Measurements from ENCODE around the gene TESK2.

DNA sequence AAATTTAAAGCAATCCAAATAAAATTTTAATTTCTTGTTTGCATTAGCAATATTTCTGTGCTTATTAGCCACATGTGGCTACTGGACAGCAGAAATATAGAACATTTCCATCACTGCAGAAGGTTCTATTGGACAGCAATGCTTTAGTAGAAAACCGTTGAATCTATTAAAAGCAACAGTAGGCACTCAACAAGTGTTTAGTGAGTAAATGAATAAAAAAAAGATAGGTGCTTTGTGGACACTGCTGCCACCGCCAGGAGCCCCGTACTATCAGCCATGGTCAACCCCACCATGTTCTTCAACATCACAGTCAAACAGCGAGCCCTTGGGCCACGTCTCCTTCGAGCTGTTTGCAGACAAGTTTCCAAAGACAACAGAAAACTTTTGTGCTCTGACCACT is 76.2 kb downstream of the TESK2 start:
- TF ChIP-seq, protein P1, sequence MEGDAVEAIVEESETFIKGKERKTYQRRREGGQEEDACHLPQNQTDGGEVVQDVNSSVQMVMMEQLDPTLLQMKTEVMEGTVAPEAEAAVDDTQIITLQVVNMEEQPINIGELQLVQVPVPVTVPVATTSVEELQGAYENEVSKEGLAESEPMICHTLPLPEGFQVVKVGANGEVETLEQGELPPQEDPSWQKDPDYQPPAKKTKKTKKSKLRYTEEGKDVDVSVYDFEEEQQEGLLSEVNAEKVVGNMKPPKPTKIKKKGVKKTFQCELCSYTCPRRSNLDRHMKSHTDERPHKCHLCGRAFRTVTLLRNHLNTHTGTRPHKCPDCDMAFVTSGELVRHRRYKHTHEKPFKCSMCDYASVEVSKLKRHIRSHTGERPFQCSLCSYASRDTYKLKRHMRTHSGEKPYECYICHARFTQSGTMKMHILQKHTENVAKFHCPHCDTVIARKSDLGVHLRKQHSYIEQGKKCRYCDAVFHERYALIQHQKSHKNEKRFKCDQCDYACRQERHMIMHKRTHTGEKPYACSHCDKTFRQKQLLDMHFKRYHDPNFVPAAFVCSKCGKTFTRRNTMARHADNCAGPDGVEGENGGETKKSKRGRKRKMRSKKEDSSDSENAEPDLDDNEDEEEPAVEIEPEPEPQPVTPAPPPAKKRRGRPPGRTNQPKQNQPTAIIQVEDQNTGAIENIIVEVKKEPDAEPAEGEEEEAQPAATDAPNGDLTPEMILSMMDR (IDR thresholded peaks at IDR 0.05; ENCODE audit: control extremely low read depth in 1 of 3, insufficient read depth in 1 of 3, low read depth in 1 of 3, low read length in 3 of 3): no peak
- TF ChIP-seq RBBP5 (IDR thresholded peaks at IDR 0.05; ENCODE audit: borderline replicate concordance, low read depth, low read length): no peak
- no peak for TF ChIP-seq GABPA (IDR thresholded peaks at IDR 0.05; ENCODE audit: borderline replicate concordance, insufficient read depth, low read length)
- no peak for TF ChIP-seq PHF8 (conservative IDR thresholded peaks at IDR 0.05; ENCODE audit: low read depth, low read length)
- TF ChIP-seq, protein P2, sequence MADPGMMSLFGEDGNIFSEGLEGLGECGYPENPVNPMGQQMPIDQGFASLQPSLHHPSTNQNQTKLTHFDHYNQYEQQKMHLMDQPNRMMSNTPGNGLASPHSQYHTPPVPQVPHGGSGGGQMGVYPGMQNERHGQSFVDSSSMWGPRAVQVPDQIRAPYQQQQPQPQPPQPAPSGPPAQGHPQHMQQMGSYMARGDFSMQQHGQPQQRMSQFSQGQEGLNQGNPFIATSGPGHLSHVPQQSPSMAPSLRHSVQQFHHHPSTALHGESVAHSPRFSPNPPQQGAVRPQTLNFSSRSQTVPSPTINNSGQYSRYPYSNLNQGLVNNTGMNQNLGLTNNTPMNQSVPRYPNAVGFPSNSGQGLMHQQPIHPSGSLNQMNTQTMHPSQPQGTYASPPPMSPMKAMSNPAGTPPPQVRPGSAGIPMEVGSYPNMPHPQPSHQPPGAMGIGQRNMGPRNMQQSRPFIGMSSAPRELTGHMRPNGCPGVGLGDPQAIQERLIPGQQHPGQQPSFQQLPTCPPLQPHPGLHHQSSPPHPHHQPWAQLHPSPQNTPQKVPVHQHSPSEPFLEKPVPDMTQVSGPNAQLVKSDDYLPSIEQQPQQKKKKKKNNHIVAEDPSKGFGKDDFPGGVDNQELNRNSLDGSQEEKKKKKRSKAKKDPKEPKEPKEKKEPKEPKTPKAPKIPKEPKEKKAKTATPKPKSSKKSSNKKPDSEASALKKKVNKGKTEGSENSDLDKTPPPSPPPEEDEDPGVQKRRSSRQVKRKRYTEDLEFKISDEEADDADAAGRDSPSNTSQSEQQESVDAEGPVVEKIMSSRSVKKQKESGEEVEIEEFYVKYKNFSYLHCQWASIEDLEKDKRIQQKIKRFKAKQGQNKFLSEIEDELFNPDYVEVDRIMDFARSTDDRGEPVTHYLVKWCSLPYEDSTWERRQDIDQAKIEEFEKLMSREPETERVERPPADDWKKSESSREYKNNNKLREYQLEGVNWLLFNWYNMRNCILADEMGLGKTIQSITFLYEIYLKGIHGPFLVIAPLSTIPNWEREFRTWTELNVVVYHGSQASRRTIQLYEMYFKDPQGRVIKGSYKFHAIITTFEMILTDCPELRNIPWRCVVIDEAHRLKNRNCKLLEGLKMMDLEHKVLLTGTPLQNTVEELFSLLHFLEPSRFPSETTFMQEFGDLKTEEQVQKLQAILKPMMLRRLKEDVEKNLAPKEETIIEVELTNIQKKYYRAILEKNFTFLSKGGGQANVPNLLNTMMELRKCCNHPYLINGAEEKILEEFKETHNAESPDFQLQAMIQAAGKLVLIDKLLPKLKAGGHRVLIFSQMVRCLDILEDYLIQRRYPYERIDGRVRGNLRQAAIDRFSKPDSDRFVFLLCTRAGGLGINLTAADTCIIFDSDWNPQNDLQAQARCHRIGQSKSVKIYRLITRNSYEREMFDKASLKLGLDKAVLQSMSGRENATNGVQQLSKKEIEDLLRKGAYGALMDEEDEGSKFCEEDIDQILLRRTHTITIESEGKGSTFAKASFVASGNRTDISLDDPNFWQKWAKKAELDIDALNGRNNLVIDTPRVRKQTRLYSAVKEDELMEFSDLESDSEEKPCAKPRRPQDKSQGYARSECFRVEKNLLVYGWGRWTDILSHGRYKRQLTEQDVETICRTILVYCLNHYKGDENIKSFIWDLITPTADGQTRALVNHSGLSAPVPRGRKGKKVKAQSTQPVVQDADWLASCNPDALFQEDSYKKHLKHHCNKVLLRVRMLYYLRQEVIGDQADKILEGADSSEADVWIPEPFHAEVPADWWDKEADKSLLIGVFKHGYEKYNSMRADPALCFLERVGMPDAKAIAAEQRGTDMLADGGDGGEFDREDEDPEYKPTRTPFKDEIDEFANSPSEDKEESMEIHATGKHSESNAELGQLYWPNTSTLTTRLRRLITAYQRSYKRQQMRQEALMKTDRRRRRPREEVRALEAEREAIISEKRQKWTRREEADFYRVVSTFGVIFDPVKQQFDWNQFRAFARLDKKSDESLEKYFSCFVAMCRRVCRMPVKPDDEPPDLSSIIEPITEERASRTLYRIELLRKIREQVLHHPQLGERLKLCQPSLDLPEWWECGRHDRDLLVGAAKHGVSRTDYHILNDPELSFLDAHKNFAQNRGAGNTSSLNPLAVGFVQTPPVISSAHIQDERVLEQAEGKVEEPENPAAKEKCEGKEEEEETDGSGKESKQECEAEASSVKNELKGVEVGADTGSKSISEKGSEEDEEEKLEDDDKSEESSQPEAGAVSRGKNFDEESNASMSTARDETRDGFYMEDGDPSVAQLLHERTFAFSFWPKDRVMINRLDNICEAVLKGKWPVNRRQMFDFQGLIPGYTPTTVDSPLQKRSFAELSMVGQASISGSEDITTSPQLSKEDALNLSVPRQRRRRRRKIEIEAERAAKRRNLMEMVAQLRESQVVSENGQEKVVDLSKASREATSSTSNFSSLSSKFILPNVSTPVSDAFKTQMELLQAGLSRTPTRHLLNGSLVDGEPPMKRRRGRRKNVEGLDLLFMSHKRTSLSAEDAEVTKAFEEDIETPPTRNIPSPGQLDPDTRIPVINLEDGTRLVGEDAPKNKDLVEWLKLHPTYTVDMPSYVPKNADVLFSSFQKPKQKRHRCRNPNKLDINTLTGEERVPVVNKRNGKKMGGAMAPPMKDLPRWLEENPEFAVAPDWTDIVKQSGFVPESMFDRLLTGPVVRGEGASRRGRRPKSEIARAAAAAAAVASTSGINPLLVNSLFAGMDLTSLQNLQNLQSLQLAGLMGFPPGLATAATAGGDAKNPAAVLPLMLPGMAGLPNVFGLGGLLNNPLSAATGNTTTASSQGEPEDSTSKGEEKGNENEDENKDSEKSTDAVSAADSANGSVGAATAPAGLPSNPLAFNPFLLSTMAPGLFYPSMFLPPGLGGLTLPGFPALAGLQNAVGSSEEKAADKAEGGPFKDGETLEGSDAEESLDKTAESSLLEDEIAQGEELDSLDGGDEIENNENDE (IDR thresholded peaks at IDR 0.05; ENCODE audit: insufficient replicate concordance, low read length): no peak
- no peak for TF ChIP-seq RAD21 (IDR thresholded peaks at IDR 0.05 in 1 of 2, conservative IDR thresholded peaks at IDR 0.05 in 1 of 2; ENCODE audit: low read depth in 2 of 2, low read length in 2 of 2)
- TF ChIP-seq YY1 (IDR thresholded peaks at IDR 0.05; ENCODE audit: low read depth, low read length): no peak
- no peak for TF ChIP-seq SP2 (IDR thresholded peaks at IDR 0.05; ENCODE audit: low read length)
- no peak for TF ChIP-seq POLR2A (IDR thresholded peaks at IDR 0.05; ENCODE audit: control extremely low read depth in 1 of 2, low read depth in 2 of 2, low read length in 2 of 2)
- no peak for TF ChIP-seq EP300 (IDR thresholded peaks at IDR 0.05; ENCODE audit: borderline replicate concordance in 1 of 2, low read depth in 2 of 2, low read length in 2 of 2)
- TF ChIP-seq CHD2 (IDR thresholded peaks at IDR 0.05; ENCODE audit: low read length): no peak
- TF ChIP-seq TAF1 (IDR thresholded peaks at IDR 0.05; ENCODE audit: low read depth, low read length): no peak
